ENCODE results near the gene SMC3.

Gene SMC3

DNA sequence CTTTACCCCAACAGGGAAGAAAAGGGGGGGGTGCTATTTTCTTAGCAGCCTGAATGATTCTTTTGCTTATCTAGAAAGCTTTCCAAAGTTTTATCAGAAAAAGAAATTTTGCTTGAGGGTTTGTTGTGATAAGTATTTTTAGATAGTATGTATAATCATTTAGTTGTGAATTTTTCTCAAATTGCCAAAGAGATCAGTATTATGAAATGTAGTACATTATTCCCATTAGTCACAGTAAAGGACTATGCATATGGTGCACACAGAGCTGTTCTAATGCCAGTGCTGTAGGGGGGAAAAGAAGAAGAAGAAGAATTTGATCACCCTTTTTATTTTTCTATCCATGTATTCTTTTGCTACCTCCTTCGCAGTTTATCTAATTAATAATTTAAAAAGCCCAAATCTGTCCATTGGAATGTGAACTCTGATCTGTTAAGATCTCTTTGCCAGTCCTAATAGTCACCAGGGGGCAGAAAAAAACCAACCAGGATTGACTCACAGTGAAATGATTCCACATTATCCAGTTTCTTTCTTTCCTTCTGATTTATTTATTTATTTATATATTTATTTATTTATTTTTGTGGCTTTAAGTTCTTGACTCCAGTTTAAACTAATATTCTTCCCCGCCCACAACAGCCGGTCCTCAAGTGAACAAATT lies 81.3 kb downstream of the SMC3 start:
- DNase-seq, result no peak

DNA sequence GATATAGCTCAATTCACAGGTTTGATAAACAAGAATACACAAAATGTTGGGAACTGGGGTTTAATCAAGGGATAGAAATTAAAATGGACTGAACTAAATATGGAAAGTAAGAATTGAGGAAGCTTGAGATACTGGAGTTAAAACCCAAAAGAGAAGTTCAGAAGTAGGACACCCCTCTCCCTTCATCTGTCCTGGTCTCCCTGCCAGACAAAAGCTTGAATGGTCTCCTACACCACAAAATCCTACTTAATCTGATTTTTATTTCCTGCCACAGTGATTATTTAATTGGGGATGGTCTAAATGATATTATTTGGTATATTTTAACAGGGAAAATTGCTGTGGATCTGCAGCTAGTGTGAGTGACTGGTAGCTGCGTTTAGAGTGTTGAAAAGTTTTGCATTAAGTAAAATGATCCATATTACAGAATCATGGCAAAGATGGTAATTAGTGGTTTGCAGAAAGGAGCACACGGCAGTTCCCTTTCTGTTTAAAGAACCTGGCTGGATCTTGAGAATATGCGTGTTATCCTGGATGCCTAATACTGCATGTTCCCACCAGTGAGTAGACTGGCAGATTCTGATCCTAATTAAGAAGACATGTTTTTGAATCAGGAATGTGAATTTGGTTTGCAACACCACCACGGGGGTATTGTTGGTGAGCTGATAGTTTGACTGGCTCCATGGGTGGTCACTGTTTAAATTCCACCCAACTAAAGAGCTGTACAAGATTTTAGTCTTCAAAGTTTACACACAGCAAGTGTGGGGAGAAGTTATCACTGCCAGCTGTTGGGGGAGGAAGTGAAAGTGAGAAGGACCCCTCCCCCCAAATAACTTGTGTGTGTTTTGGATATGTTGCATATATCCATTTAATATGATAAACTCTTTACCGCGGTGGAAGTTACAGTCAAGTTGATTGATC lies 82.1 kb downstream of the SMC3 start:
- DNase-seq, result no peak

DNA sequence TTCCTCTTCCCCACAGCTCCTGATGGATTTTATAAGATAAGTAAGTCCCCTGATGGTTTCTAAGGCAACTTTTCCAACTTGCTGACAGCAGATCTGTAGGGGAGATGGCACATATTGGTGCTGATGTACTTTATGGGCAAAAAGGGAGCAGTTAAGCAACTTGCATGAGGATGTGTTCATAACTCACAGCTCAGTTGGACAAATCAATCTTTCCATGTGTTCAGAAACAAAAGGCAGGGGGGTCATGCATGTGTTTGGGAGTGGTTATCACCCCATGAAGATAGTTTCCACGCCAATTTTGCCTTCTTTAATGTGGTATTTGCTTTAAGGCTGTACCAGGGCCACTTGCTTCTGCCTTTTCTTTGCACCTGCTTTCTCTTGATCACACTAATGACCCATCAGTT lies 82.8 kb downstream of the SMC3 start:
- DNase-seq, result no peak

DNA sequence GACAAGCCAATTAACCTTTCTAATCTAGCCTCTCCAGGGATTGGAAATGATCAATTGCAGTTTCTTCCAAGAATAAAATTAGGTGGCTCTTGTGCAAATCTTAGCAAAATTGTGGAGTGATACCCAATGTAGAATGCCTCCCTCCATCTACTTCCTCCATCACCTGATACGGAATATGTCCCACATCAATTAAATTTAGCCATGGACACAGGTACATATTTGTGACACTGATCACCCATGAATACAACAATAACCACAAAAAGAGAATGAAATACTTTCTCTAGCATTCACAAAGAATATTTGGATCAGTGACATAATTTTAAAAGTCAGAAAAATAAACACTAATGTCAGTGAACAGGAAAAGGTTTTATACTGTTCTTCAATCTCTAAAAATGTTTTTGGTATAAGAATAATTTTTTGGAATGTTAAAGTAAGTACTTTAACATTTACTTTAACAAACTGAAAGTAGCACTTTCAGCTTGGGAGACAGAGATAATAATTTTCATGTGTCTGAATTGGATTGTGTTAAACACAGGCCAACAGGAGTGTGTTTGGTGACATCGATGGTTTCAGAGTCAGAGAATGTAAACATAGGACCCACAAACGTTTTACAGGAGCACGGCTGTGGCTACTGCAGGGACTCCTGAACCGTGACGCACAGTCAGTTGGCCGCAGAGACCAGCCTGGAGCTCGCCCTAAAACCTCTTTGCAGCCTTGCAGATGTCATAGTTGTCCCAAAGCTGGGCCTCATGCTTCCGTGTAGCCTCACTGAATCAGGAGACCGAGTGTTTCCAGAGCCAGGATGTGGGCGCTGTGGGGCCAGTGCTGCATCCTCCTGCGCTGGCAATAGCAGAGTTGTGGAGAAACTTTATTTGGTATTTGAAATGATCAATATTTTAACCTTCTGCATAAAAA lies 83.8 kb downstream of the SMC3 start:
- DNase-seq, result peak; percentile 38

DNA sequence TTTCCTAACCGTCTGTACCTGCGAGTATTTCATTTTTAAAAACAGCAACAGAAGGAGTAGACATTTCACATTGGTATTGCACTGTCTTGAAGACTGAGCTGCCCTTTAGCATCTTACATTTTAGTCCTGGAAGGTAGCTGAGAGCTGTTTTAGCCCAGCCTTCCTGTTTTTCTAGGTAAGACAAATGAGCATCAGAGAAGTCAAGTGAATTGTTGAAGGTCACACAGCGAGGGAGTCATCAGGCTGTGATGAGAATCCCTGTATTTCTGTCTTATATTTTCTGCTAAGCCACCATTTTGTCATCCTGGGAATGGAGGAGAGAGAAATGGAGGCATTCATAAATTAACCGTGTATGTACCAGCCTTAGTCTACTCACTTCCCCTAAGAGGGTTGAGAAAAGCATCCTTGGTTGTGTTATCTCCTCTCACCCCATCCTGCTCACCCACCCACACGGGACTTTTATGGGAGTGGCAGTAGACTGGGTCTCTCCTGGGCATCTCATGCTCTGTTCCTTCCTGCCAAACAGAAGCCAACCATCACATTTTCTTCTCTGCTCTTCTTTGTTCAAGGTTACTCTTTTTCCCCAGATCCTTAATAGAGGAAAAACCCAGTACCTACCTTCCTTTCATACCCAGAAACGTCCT lies 85.1 kb downstream of the SMC3 start:
- DNase-seq, result no peak

Measured in NCI-H526 treated with DMSO at 0.1 percent for 48 hours (cell line).